ENCODE results near the gene CAMTA1. TPM values are rescaled to one million over a fixed set of nuclear protein-coding genes. Genes with fewer than 3 reads are reported as not detected.

The CAMTA1 gene
- total and polyA plus RNA-seq, 2 experiments from 2014 or later = 89.0 to 145 TPM

DNA sequence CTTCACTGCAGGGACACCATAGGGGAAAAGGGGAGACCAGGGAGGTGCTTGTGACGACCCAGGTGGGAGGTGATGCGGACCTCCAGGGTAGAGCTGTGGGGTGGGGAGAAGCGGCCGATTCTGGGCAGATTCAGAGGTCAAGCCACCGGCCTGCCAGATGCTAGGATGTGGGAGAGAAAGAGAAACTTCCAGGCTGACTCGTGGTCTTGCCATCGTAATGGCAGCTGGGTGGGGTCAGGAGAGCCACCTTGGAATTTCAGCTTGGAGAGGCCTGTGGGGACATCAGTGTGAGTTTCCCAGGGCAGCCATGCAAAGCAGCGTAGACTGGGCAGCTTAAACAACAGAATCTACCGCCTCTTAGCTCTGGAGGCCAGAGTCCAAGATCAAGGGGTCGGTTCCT is 727.8 kb downstream of the CAMTA1 start:
- 92% methylated on average over 10 of the region's 10 CpGs for WGBS (ENCODE audit: low lambda C conversion rate, missing lambda C conversion rate)
- Histone ChIP-seq H3K27me3 (no peaks in the 10 kb centered on the region), H3K36me3 (replicated peaks; ENCODE audit: insufficient read depth, low read depth) (no peaks in the 10 kb centered on the region), H2AFZ (no peak overlapping the region), H3K4me3 (no peak overlapping the region), H4K20me1 (ENCODE audit: insufficient read depth, poor library complexity, severe bottlenecking) (no peaks in the 10 kb centered on the region), H3K27ac (no peak overlapping the region), H3K79me2 (no peaks in the 10 kb centered on the region), H3K9me2 (replicated peaks; ENCODE audit: insufficient read depth) (no peaks in the 10 kb centered on the region), H3K9me3 (ENCODE audit: low read depth) (no peaks in the 10 kb centered on the region), H3K4me1 (ENCODE audit: insufficient read depth) (peaks cover 15% of the 10 kb centered on the region), H3K4me2 (no peak overlapping the region)
- no peak for DNase-seq (ENCODE audit: low spot score)
- TF ChIP-seq, protein P1, sequence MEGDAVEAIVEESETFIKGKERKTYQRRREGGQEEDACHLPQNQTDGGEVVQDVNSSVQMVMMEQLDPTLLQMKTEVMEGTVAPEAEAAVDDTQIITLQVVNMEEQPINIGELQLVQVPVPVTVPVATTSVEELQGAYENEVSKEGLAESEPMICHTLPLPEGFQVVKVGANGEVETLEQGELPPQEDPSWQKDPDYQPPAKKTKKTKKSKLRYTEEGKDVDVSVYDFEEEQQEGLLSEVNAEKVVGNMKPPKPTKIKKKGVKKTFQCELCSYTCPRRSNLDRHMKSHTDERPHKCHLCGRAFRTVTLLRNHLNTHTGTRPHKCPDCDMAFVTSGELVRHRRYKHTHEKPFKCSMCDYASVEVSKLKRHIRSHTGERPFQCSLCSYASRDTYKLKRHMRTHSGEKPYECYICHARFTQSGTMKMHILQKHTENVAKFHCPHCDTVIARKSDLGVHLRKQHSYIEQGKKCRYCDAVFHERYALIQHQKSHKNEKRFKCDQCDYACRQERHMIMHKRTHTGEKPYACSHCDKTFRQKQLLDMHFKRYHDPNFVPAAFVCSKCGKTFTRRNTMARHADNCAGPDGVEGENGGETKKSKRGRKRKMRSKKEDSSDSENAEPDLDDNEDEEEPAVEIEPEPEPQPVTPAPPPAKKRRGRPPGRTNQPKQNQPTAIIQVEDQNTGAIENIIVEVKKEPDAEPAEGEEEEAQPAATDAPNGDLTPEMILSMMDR (IDR thresholded peaks at IDR 0.05; ENCODE audit: poor library complexity) = no peak
- TF ChIP-seq EZH2phosphoT487 (IDR thresholded peaks at IDR 0.05; ENCODE audit: low read depth, severe bottlenecking, unreplicated experiment) = no peak
- no peak for TF ChIP-seq EZH2 (IDR thresholded peaks at IDR 0.05; ENCODE audit: borderline replicate concordance)

DNA sequence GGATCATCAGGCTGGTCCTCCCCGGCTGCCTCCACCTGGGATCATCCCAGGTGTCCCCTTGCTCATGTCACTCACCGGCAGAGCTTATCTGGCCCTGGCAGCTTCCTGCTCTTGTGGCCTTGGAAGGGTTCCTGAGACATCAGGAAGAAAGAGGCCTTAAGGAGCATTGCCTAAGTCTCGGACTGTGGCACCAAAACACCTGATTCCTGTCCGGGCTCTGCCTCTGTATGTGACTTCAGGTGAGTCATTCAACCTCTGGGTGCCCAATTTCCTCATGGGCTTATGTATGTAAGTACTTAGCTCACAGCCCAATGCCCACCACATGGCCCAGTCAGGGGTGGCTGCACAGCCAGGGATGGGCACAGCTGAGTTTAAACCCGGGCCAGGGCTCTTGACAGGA is 729.9 kb downstream of the CAMTA1 start:
- H3K9me3 ChIP-seq (ENCODE audit: low read depth) = no peaks in the 10 kb centered on the region
- no peak overlapping the region for H2AFZ ChIP-seq
- H3K27me3 ChIP-seq = peaks cover 4% of the 10 kb centered on the region
- H4K20me1 ChIP-seq (ENCODE audit: insufficient read depth, poor library complexity, severe bottlenecking) = no peaks in the 10 kb centered on the region
- DNase-seq (ENCODE audit: low spot score) = no peak
- H3K79me2 ChIP-seq = no peaks in the 10 kb centered on the region
- WGBS (ENCODE audit: low lambda C conversion rate, missing lambda C conversion rate) = 82% methylated on average over 5 of the region's 5 CpGs
- no peak overlapping the region for H3K4me2 ChIP-seq
- TF ChIP-seq EZH2 (IDR thresholded peaks at IDR 0.05; ENCODE audit: borderline replicate concordance) = no peak
- TF ChIP-seq, protein P1 (IDR thresholded peaks at IDR 0.05; ENCODE audit: poor library complexity) = no peak
- TF ChIP-seq EZH2phosphoT487 (IDR thresholded peaks at IDR 0.05; ENCODE audit: low read depth, severe bottlenecking, unreplicated experiment) = no peak
- no peak overlapping the region for H3K4me3 ChIP-seq
- H3K9me2 ChIP-seq (replicated peaks; ENCODE audit: insufficient read depth) = no peaks in the 10 kb centered on the region
- no peaks in the 10 kb centered on the region for H3K36me3 ChIP-seq (replicated peaks; ENCODE audit: insufficient read depth, low read depth)
- H3K27ac ChIP-seq = no peak overlapping the region
- peaks cover under 1% of the 10 kb centered on the region for H3K4me1 ChIP-seq (ENCODE audit: insufficient read depth)

DNA sequence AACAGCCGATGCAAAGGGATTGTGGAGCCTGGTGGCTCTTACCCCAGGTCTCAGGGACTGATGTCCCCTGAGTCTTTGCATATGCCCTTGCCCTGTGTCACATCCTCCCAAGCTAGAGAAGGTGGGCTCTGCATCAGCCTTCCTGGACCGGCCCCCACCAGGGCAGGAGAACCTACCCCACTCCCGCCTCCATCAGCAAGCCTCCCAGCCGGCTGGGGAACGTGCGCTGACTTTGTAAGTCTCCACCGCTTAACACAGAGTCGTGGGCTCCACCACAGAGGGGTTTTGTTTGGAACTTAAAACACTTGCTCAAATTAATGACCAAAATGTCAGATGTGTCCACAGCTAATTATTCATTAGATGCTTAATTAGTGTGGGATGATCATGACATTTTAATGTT is 730.6 kb downstream of the CAMTA1 start:
- peaks cover 4% of the 10 kb centered on the region for H3K27me3 ChIP-seq
- H4K20me1 ChIP-seq (ENCODE audit: insufficient read depth, poor library complexity, severe bottlenecking) = no peaks in the 10 kb centered on the region
- H3K4me1 ChIP-seq (ENCODE audit: insufficient read depth) = no peaks in the 10 kb centered on the region
- DNase-seq (ENCODE audit: low spot score) = no peak
- no peaks in the 10 kb centered on the region for H3K79me2 ChIP-seq
- no peak overlapping the region for H3K27ac ChIP-seq
- no peak overlapping the region for H2AFZ ChIP-seq
- no peaks in the 10 kb centered on the region for H3K36me3 ChIP-seq (replicated peaks; ENCODE audit: insufficient read depth, low read depth)
- no peaks in the 10 kb centered on the region for H3K9me3 ChIP-seq (ENCODE audit: low read depth)
- WGBS (ENCODE audit: low lambda C conversion rate, missing lambda C conversion rate) = 86% methylated on average over 8 of the region's 8 CpGs
- H3K4me2 ChIP-seq = no peak overlapping the region
- no peak for TF ChIP-seq EZH2phosphoT487 (IDR thresholded peaks at IDR 0.05; ENCODE audit: low read depth, severe bottlenecking, unreplicated experiment)
- TF ChIP-seq, protein P1 (IDR thresholded peaks at IDR 0.05; ENCODE audit: poor library complexity) = no peak
- TF ChIP-seq EZH2 (IDR thresholded peaks at IDR 0.05; ENCODE audit: borderline replicate concordance) = no peak
- H3K9me2 ChIP-seq (replicated peaks; ENCODE audit: insufficient read depth) = no peaks in the 10 kb centered on the region
- H3K4me3 ChIP-seq = no peak overlapping the region

DNA sequence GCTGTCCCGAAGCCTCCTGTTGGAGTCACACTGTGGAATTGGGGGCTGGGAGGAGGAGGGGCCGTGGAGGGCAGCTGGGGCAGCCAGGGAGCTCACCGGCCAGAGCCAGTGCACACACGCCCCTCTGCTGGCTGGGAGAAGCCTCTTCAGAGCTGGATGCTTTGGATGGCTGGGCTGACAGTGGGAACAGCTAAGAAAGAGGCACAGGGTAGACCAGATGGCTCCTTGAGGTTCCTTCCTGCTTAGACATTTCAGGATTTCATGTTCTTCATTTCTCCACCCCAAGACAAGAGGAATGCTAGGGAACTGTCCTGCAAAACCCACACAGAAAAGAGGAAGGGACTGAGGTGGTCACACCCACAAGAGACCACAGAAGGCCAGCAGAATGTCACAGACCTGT is 731.1 kb downstream of the CAMTA1 start:
- Histone ChIP-seq H3K79me2 (no peaks in the 10 kb centered on the region), H3K27ac (no peak overlapping the region), H3K27me3 (peaks cover 4% of the 10 kb centered on the region), H3K36me3 (replicated peaks; ENCODE audit: insufficient read depth, low read depth) (no peaks in the 10 kb centered on the region), H3K4me3 (no peak overlapping the region), H3K4me1 (ENCODE audit: insufficient read depth) (no peaks in the 10 kb centered on the region), H3K9me2 (replicated peaks; ENCODE audit: insufficient read depth) (no peaks in the 10 kb centered on the region), H3K4me2 (no peak overlapping the region), H4K20me1 (ENCODE audit: insufficient read depth, poor library complexity, severe bottlenecking) (no peaks in the 10 kb centered on the region), H2AFZ (no peak overlapping the region), H3K9me3 (ENCODE audit: low read depth) (no peaks in the 10 kb centered on the region)
- TF ChIP-seq, protein P1 (IDR thresholded peaks at IDR 0.05; ENCODE audit: poor library complexity) = peak; percentile 25
- TF ChIP-seq EZH2phosphoT487 (IDR thresholded peaks at IDR 0.05; ENCODE audit: low read depth, severe bottlenecking, unreplicated experiment) = no peak
- no peak for TF ChIP-seq EZH2 (IDR thresholded peaks at IDR 0.05; ENCODE audit: borderline replicate concordance)
- peak; percentile 41 for DNase-seq (ENCODE audit: low spot score)
- WGBS (ENCODE audit: low lambda C conversion rate, missing lambda C conversion rate) = 28% methylated on average over 4 of the region's 4 CpGs

Measured in hepatocyte (in vitro differentiated cells).